ENCODE results near the gene PDXP.

DNA sequence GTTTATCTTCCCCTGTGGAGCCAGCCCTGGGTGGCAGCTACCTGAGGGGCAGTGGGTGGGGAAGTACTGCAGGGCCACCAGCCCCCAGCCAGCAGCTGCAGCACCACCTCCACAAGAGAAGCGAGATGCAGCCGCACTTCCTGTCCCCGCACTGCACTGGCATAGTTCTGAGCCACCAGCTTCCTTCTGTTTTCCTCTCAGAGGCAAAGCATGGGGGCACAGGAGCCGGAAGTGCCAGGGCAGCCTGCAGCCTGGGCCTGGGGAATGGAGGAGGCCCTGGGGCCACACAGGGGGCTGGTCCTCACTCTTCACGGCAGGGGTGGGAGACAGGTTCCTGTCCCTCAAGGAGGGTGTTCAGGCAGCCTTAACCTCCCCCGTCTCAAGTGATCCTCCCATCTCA lies 31.0 kb upstream of the PDXP start:
- no peak for TF ChIP-seq POLR2A (IDR thresholded peaks at IDR 0.05; ENCODE audit: low read depth, low read length)
- 0 out of 2 replicates have a peak, but pooled peaks have one; percentile 26 for TF ChIP-seq POLR2AphosphoS5 (IDR thresholded peaks at IDR 0.05; ENCODE audit: low read depth, low read length)
